Activated CD8-positive, alpha-beta T cell treated with anti-CD3 and anti-CD28 coated beads for 36 hours (primary cell): ENCODE measurements around the gene BRINP2. TPM values are rescaled to one million over a fixed set of nuclear protein-coding genes. Genes with fewer than 3 reads are reported as not detected.

Source experiments
- ATAC-seq: fragments of 200-7000 bp; cut with Tn5 transposase; one replicate; pipeline ENCODE4 v1.10.0; 2021; ENCODE audit warnings: mild to moderate bottlenecking, moderate library complexity
- CTCF ChIA-PET: fragments of 350-600 bp; sonication (Branson Sonifier 250); formaldehyde crosslinking; loops from one replicate; lab custom pipeline; 2021; ENCODE audit warnings: antibody characterized with exemption; lab: Charles Lee
- POLR2A ChIA-PET: fragments of 350-600 bp; sonication (Branson Sonifier 250); formaldehyde crosslinking; loops from one replicate; lab custom pipeline; 2021; ENCODE audit warnings: antibody characterized with exemption; lab: Charles Lee
- DNase-seq: peaks from one replicate; pipeline ENCODE4 v3.0.0-alpha.2; 2020
- H3K27ac Mint-ChIP-seq: one replicate; pipeline ENCODE4 v1.8.0; 2021; ENCODE audit warnings: mild to moderate bottlenecking, mixed read lengths
- H3K27me3 Mint-ChIP-seq: one replicate; pipeline ENCODE4 v1.8.0; 2021; ENCODE audit warnings: mixed read lengths
- H3K36me3 Mint-ChIP-seq: one replicate; pipeline ENCODE4 v1.8.0; 2021; ENCODE audit warnings: low read depth, mixed read lengths
- H3K4me1 Mint-ChIP-seq: one replicate; pipeline ENCODE4 v1.8.0; 2021; ENCODE audit warnings: low read depth, mixed read lengths
- H3K4me3 Mint-ChIP-seq: one replicate; pipeline ENCODE4 v1.8.0; 2021; ENCODE audit warnings: mild to moderate bottlenecking, moderate library complexity, mixed read lengths
- H3K9me3 Mint-ChIP-seq: one replicate; pipeline ENCODE4 v1.8.0; 2021; ENCODE audit warnings: mixed read lengths
- intact Hi-C: fragments of 100-400 bp; cut with micrococcal nuclease; formaldehyde crosslinking; loops from one replicate; pipeline ENCODE4 v1.10.0; 2022
- total RNA-seq, 2 experiments: library from RNA; stranded (reverse); gene quantifications; one replicate each; pipeline ENCODE4 v1.2.3, GENCODE V29; 2021
- TF ChIP-seq, protein P1 (sequence below): fragments of 200-600 bp; IDR thresholded peaks from one replicate; pipeline ENCODE4 v1.8.0; 2022; ENCODE audit warnings: antibody characterized with exemption, mild to moderate bottlenecking

The BRINP2 gene
- total RNA-seq, 2 experiments from 2014 or later, result not detected

DNA sequence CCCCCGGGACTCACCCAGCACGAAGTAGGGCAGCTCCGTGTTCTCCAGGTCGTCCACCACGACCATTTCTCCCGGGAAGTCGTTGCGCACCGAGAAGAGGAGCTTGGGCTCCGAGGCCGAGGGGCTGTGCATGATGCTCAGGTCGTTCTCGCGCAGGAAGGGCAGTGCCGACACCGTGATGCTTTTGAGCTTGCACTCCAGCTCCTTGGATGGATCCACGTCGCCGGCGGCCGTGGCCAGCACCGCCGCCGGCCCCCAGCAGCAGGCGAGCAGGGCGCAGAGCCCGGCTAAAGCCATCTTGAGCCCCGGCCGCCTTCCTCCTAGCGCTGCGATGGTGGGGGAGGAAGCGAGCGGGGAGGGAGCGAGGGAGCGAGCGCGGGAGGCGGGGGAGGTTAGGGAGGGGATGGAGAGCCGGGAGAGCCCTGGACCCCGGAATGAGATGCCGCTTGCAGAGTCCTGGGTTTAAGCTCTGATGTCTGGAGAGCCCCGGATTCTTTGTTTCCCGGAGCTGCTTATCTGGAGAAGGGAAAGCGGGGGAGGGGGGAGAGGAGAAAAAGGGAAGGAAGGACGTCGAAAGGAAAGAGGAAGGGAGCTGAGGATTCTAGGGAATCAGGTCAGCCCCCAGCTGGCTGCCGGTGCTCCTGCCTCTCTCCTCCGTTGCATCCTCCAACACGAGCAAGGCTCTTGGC, 6.2 kb upstream of the BRINP2 start, which contains the start of gene ASTN1:
Gene ASTN1, minus strand, starts transcription at position 333 of the 689 bp plus-strand sequence. Its CDS starts 36 bp downstream, at position 297.
- H3K27me3 Mint-ChIP-seq, result peaks cover 28% of the 10 kb centered on the region
- ChIA-PET CTCF (no interaction called here), POLR2A (no interaction called here)
- H3K4me1 Mint-ChIP-seq, result no peaks in the 10 kb centered on the region
- H3K36me3 Mint-ChIP-seq, result no peaks in the 10 kb centered on the region
- no peaks in the 10 kb centered on the region for H3K9me3 Mint-ChIP-seq
- H3K27ac Mint-ChIP-seq, result no peak within 1 kb of the TSS
- intact Hi-C loops, result no loop called here
- TF ChIP-seq, protein P1, sequence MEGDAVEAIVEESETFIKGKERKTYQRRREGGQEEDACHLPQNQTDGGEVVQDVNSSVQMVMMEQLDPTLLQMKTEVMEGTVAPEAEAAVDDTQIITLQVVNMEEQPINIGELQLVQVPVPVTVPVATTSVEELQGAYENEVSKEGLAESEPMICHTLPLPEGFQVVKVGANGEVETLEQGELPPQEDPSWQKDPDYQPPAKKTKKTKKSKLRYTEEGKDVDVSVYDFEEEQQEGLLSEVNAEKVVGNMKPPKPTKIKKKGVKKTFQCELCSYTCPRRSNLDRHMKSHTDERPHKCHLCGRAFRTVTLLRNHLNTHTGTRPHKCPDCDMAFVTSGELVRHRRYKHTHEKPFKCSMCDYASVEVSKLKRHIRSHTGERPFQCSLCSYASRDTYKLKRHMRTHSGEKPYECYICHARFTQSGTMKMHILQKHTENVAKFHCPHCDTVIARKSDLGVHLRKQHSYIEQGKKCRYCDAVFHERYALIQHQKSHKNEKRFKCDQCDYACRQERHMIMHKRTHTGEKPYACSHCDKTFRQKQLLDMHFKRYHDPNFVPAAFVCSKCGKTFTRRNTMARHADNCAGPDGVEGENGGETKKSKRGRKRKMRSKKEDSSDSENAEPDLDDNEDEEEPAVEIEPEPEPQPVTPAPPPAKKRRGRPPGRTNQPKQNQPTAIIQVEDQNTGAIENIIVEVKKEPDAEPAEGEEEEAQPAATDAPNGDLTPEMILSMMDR, result no peak
- no peak within 1 kb of the TSS for H3K4me3 Mint-ChIP-seq
- DNase-seq (no peak), ATAC-seq (no peak)

DNA sequence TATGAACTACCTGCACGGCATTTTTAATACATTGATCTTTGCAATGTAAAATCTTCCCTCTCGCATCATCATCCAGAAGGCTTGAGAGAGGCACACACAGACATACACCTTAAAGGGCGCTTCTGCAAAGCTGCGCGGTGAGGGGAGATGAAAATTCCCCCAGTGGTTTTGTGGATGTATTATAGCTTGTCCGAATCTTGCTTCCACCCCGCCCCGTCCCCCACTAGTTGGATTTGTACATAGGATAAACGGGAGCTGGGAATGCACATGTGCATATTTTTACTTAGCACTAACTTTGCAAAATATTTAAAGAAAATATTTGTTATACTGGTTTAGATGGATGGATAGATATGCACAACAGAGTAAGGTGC, 5.7 kb upstream of the BRINP2 start:
- DNase-seq, result no peak
- intact Hi-C loops, result no loop called here
- H3K9me3 Mint-ChIP-seq, result no peaks in the 10 kb centered on the region
- H3K4me1 Mint-ChIP-seq, result no peaks in the 10 kb centered on the region
- TF ChIP-seq, protein P1, result no peak
- ChIA-PET CTCF (interaction anchor here (1.0 kb wide), 1 partner anchor 17 kb away, joined by 3 read pairs; no protein-coding TSS in a partner anchor), POLR2A (no interaction called here)
- no peaks in the 10 kb centered on the region for H3K36me3 Mint-ChIP-seq
- H3K27me3 Mint-ChIP-seq, result peaks cover 28% of the 10 kb centered on the region
- H3K4me3 Mint-ChIP-seq, result no peak overlapping the region
- no peak overlapping the region for H3K27ac Mint-ChIP-seq
- ATAC-seq, result no peak

DNA sequence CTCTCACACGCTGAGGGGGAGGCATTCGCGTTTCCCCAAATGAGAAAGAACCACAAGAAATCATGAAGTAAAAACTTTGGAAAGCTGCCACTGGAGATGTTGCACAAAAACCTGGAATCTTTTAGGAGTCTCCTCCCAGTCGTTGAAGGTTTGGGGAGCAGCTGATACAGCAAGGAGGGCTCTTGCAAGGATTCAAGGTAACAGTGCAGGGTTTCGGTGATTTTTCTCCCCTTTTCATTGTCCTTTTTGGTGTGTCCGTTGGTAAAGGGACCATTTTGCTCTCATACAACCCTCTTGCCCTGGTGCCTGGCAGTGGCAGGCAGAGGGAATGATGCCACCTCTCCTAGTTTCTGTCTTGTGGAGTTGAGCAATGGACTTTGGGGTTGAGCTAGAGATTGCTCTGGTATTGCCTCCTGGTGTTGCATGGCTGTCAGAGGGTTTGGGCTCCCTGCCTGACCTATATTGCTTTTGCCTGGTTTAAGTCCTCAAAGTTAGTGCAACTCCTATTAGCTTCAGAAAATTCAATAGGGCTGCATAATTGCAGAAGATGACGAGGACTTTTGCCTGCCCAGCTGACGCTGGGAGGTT, 872 bp downstream of the BRINP2 start:
- peaks cover 15% of the 10 kb centered on the region for H3K27me3 Mint-ChIP-seq
- intact Hi-C loops, result no loop called here
- TF ChIP-seq, protein P1, result no peak
- no peaks in the 10 kb centered on the region for H3K4me1 Mint-ChIP-seq
- H3K27ac Mint-ChIP-seq, result no peak overlapping the region
- ATAC-seq (no peak), DNase-seq (no peak)
- CTCF ChIA-PET, result no interaction called here
- H3K36me3 Mint-ChIP-seq, result no peaks in the 10 kb centered on the region
- POLR2A ChIA-PET, result no interaction called here
- no peak overlapping the region for H3K4me3 Mint-ChIP-seq
- H3K9me3 Mint-ChIP-seq, result peaks cover 1% of the 10 kb centered on the region

DNA sequence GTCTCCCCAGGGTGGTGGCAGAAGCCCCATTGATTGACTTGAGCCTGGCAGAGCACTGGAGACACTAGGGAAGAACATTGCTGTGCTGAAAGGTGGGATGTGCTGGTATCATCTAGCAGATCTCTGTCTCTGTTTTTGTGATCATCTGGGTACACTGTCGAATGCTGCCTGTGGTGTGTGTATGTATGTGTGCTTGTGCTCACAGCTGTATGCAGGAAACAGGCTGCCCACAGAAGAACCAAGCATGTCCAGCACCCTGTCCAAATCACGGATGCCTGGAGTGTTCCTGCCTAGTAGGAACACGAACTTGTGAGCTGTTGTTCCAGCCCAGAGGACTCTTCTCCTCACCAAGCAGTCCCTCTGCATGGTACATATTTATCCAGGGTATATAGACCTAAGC, 1.5 kb downstream of the BRINP2 start:
- no peak overlapping the region for H3K4me3 Mint-ChIP-seq
- POLR2A ChIA-PET, result no interaction called here
- intact Hi-C loops, result no loop called here
- DNase-seq (no peak), ATAC-seq (no peak)
- H3K36me3 Mint-ChIP-seq, result no peaks in the 10 kb centered on the region
- no peaks in the 10 kb centered on the region for H3K4me1 Mint-ChIP-seq
- H3K9me3 Mint-ChIP-seq, result peaks cover 1% of the 10 kb centered on the region
- CTCF ChIA-PET, result no interaction called here
- TF ChIP-seq, protein P1, result no peak
- H3K27me3 Mint-ChIP-seq, result peaks cover 15% of the 10 kb centered on the region
- no peak overlapping the region for H3K27ac Mint-ChIP-seq

DNA sequence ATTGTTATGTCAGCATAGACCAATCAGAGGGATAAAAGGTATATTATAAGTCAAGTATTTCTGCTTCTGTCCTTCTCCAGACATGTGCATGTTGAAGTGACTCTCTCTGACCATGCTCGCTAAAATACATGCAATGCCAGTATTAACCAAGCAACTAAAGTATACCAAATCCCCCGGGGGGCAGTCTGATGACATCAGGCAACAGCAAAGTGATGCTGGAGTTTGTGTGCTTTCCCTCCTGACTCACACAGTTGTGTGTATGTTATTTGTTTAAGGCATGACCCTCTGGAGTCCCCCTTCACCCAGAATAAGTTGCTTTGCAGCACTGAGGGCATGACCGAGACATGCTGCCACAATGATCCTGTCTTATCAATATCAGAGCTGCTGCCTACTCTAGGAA, 2.1 kb downstream of the BRINP2 start:
- ChIA-PET CTCF (no interaction called here), POLR2A (no interaction called here)
- H3K4me3 Mint-ChIP-seq, result no peak overlapping the region
- no peaks in the 10 kb centered on the region for H3K4me1 Mint-ChIP-seq
- no peak for DNase-seq
- TF ChIP-seq, protein P1, result no peak
- ATAC-seq, result no peak
- H3K36me3 Mint-ChIP-seq, result no peaks in the 10 kb centered on the region
- intact Hi-C loops, result no loop called here
- no peak overlapping the region for H3K27ac Mint-ChIP-seq
- peaks cover 1% of the 10 kb centered on the region for H3K9me3 Mint-ChIP-seq
- peaks cover 15% of the 10 kb centered on the region for H3K27me3 Mint-ChIP-seq
